GM19025 (cell line): ENCODE results near the gene TRERF1.

Experiments
- ATAC-seq: cut with Tn5 transposase; IDR thresholded peaks from one replicate; pipeline ENCODE4 v1.9.1; 2021; ENCODE audit warnings: mild to moderate bottlenecking, low read depth, moderate library complexity; ENCODE audit not compliant: unreplicated experiment

Gene TRERF1

DNA sequence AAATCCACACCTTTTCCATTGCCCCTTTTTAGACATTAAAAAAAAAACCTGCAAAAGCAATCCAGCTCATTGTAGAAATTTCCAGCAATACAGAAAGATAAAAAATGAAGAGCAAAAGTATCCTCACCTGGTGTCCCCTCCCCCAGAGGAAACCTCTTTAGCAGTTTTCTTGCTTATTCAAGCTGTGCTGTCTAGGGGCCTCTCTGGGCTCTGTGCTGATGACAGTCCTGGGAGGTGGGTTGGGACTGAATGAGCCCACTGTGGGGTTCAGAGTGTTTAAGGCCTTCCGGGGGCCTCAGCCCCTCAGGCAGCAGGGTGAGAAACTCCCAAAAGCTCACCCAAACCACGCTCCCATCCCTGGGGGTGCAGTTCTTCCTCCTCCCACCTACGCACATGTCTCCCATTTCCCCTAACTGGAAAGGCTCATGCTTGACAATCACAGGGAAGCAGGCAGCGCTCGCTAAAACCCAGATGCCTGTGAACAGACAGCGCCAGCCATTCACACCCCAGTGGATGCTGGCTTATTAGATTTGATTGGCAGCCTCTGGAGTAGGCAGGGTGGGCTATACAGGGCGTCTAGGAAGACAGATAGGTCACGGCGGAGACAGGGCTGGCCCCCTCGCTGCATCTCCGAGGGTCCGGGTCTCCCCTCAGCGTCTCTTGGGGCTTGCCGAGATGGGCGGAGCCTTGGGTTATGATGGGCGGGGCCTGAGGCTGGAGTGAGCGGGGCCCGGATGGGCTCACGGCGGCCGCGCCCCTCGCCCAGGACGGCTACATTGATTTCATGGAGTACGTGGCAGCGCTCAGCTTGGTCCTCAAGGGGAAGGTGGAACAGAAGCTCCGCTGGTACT lies 274.0 kb downstream of the TRERF1 start:
- no peak for ATAC-seq

DNA sequence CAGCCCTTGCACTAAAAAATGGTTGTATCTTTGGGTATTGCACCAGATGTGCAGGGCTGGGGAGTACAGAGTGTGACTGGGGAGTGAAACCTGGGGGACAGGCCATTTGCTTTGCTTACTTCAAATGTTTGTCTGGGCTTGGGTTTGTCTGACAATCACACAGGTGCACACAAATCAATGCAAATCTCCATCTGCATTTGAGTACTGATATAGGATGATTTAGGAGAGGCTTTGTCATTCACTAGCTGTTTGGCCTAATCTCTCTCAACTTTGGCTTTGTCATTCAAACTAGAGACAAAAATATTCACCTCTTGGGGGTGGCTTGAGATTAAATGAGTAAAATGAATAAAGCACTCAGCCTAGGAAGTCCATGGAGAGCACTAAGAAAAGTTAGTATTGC lies 274.7 kb downstream of the TRERF1 start:
- ATAC-seq, result no peak

DNA sequence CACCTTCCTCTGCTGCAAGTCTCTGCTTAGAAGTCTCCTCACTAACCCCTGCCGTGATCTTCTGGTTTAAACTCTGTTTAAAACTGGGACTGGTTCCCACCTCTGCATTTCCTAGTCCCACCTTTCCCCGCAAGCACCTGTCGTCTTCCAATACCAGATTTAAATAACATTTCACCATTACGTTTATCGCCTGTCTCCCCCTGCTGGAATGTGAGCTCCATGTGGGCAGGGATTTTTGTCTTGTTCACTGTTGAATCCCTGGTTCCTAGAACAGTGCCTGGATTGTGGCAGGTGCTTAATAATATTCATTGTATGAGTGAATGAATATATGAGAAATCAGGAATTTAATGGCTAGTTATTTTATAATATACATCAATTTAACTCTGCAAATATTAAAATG lies 275.9 kb downstream of the TRERF1 start:
- no peak for ATAC-seq
